A549 (cell line): ENCODE measurements around the gene IL1R1.

Source experiments
- BCL3 ChIP-seq: fragments of >200 bp; sonication (Bioruptor Twin); formaldehyde crosslinking; IDR thresholded peaks from 3 replicates; pipeline ENCODE4 v1.6.1; 2016
- BHLHE40 ChIP-seq: IDR thresholded peaks from 2 replicates; pipeline ENCODE4 v1.6.1; 2012; ENCODE audit warnings: low read depth, low read length, inconsistent platforms
- CTCF ChIP-seq: fragments of >200 bp; sonication (Bioruptor Twin); formaldehyde crosslinking; IDR thresholded peaks from 3 replicates; pipeline ENCODE4 v1.5.1; 2016
- POLR2A ChIP-seq: IDR thresholded peaks from 2 replicates; pipeline ENCODE4 v1.6.1; 2012; ENCODE audit warnings: mild to moderate bottlenecking, low read length
- RAD21 ChIP-seq, 2 experiments: fragments of >200 bp in 1 of 2; sonication (Bioruptor Twin) in 1 of 2; formaldehyde crosslinking in 1 of 2; IDR thresholded peaks in 1 of 2; conservative IDR thresholded peaks in 1 of 2; 2 replicates in 1 of 2; 3 replicates in 1 of 2; pipeline ENCODE4 v1.6.1; 2012 to 2018; ENCODE audit warnings: inconsistent platforms in 1 of 2
- REST ChIP-seq: fragments of 200-600 bp; sonication (generic); IDR thresholded peaks from 2 replicates; pipeline ENCODE4 v1.6.1; 2016; ENCODE audit warnings: antibody characterized with exemption, mild to moderate bottlenecking, moderate library complexity
- SMC3 ChIP-seq: fragments of >200 bp; sonication (Bioruptor Twin); formaldehyde crosslinking; IDR thresholded peaks from 3 replicates; pipeline ENCODE4 v1.6.1; 2018; ENCODE audit warnings: inconsistent platforms
- ZNF302 ChIP-seq: fragments of 250-450 bp; sonication (Bioruptor Pico); IDR thresholded peaks from 2 replicates; pipeline ENCODE4 v1.9.0; 2021; ENCODE audit warnings: inconsistent platforms, mild to moderate bottlenecking, moderate library complexity

- TF ChIP-seq RAD21 (conservative IDR thresholded peaks at IDR 0.05 in 1 of 2, IDR thresholded peaks at IDR 0.05 in 1 of 2): no peak
- no peak for TF ChIP-seq CTCF
- TF ChIP-seq POLR2A: no peak
- TF ChIP-seq BCL3: no peak
- TF ChIP-seq REST: no peak
- no peak for TF ChIP-seq SMC3
- TF ChIP-seq ZNF302 (CRISPR knock-in tag): no peak
- TF ChIP-seq BHLHE40: no peak
These were observed 4.2 kb upstream of the IL1R1 start for GRCh38 chr2:102138331-102138730.
